Activated naive CD8-positive, alpha-beta T cell treated with anti-CD3 and anti-CD28 coated beads, Interleukin-2, amount 50 U/mL, for 24 hours (primary cell): ENCODE measurements around the gene CCL19.
"Not testable (repeated sequence)": the region's sequence is repeated elsewhere in the genome, so short reads cannot be mapped to it uniquely, and the experiment has no call there.

Source experiments
- ATAC-seq: fragments of 150-1000 bp; cut with Tn5 transposase; one replicate; pipeline ENCODE4 v1.10.0; 2021
- DNase-seq: peaks from one replicate; pipeline ENCODE4 v3.0.0; 2021
- H3K27ac Mint-ChIP-seq: one replicate; pipeline ENCODE4 v1.8.0; 2021; ENCODE audit warnings: mild to moderate bottlenecking, mixed read lengths
- H3K27me3 Mint-ChIP-seq: one replicate; pipeline ENCODE4 v1.8.0; 2021; ENCODE audit warnings: mixed read lengths
- H3K36me3 Mint-ChIP-seq: one replicate; pipeline ENCODE4 v1.8.0; 2021; ENCODE audit warnings: low read depth, mixed read lengths
- H3K4me1 Mint-ChIP-seq: one replicate; pipeline ENCODE4 v1.8.0; 2021; ENCODE audit warnings: mixed read lengths
- H3K4me3 Mint-ChIP-seq: one replicate; pipeline ENCODE4 v1.8.0; 2021; ENCODE audit warnings: mild to moderate bottlenecking, moderate library complexity, mixed read lengths
- H3K9me3 Mint-ChIP-seq: one replicate; pipeline ENCODE4 v1.8.0; 2021; ENCODE audit warnings: mixed read lengths

Gene CCL19

DNA sequence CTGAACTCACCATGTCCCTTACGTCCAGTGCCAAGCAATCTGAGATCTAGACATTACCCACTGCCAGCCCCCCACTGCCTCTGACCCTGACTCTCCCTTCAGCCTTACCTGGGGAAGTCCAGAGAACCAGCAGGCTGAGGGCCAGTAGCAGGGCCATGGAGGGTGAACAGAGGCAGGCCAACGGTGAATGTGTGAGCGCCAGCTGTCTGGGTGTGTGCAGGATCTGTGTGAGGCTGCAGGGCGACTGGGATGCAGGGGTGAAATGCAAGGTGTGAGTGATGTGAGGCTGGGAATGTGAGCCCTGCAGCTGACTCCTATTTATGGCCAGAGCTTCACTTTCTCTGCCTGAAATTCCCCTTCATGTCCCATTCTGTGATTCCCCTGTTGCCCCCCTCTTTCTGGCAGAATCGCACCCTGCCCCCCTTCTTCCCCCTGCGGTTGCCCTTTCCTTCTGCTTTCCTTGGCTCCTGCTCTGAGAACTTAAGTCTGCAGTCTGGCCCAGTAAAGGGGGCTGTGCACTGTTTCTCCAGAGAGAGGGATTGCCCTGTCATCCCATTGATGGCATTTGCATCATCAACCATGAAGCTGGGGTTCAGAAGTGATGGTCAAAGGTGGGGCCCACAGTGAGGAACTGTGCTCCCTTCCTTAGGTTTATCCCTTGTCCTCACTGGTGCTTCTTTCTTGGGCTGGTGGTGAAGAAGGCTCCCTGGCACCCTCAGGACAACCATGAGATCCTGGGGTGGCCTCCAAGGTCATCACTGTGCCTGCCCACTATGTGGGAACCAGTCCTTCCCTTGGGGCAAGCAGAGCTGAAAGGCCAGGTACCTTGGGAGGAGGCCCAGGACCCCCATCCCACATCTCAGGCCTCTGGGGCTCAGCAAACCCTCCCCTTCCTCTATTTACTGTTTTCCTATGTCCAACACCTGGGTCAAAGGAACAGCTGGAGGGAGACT, at the start of gene CCL19:
CCL19 (minus strand) TSS at position 294 of the 953 bp plus-strand sequence; CDS start at position 157, 137 bp downstream.
- no peaks in the 10 kb centered on the region for H3K36me3 Mint-ChIP-seq
- DNase-seq, result no peak
- H3K27ac Mint-ChIP-seq, result no peak within 1 kb of the TSS
- H3K4me1 Mint-ChIP-seq, result no peaks in the 10 kb centered on the region
- H3K27me3 Mint-ChIP-seq, result no peaks in the 10 kb centered on the region
- H3K9me3 Mint-ChIP-seq, result no peaks in the 10 kb centered on the region
- no peak for ATAC-seq
- H3K4me3 Mint-ChIP-seq, result no peak within 1 kb of the TSS

GRCh38 chr9:34740176-34740575, 49.1 kb upstream of the CCL19 start:
- H3K27me3 Mint-ChIP-seq, result peaks cover 18% of the 10 kb centered on the region
- H3K4me3 Mint-ChIP-seq, H3K36me3 Mint-ChIP-seq, H3K4me1 Mint-ChIP-seq, H3K27ac Mint-ChIP-seq, ATAC-seq, H3K9me3 Mint-ChIP-seq, DNase-seq: not testable (repeated sequence)

GRCh38 chr9:34737677-34738260, 46.7 kb upstream of the CCL19 start:
- H3K27me3 Mint-ChIP-seq, result peaks cover 13% of the 10 kb centered on the region
- H3K4me3 Mint-ChIP-seq, result no peak overlapping the region
- no peak for DNase-seq
- no peak for ATAC-seq
- no peaks in the 10 kb centered on the region for H3K36me3 Mint-ChIP-seq
- no peaks in the 10 kb centered on the region for H3K9me3 Mint-ChIP-seq
- H3K4me1 Mint-ChIP-seq, result no peaks in the 10 kb centered on the region
- no peak overlapping the region for H3K27ac Mint-ChIP-seq

- H3K36me3 Mint-ChIP-seq, result no peaks in the 10 kb centered on the region
- ATAC-seq (no peak), DNase-seq (no peak)
- H3K4me3 Mint-ChIP-seq, result no peak overlapping the region
- no peaks in the 10 kb centered on the region for H3K9me3 Mint-ChIP-seq
- H3K27me3 Mint-ChIP-seq, result peaks cover 12% of the 10 kb centered on the region
- no peaks in the 10 kb centered on the region for H3K4me1 Mint-ChIP-seq
- H3K27ac Mint-ChIP-seq, result no peak overlapping the region
Measured at GRCh38 chr9:34734720-34735119, 43.6 kb upstream of the CCL19 start.

DNA sequence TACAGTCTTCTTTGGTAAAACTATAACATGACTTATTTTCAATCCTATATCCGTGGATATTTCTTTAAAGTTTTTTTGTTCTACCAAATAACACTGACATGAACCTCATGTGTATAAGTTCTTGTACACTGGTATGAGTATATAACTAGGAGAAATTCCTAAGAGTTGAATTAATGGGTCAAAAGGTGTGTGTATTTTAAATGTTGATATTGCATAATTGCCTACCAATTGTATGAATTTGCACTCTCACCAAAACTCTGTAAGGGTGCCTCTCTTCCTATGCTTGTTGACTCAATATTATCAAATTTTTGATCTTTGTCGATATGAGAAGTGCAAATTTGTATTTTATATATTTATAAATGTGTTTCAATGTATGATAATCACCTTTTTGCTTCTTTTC, 41.8 kb upstream of the CCL19 start:
- H3K27me3 Mint-ChIP-seq, result peaks cover 4% of the 10 kb centered on the region
- no peaks in the 10 kb centered on the region for H3K36me3 Mint-ChIP-seq
- H3K27ac Mint-ChIP-seq, result no peak overlapping the region
- no peak for DNase-seq
- no peaks in the 10 kb centered on the region for H3K9me3 Mint-ChIP-seq
- no peak for ATAC-seq
- no peaks in the 10 kb centered on the region for H3K4me1 Mint-ChIP-seq
- H3K4me3 Mint-ChIP-seq, result no peak overlapping the region

- H3K9me3 Mint-ChIP-seq, result no peaks in the 10 kb centered on the region
- H3K4me3 Mint-ChIP-seq, result no peak overlapping the region
- H3K36me3 Mint-ChIP-seq, result no peaks in the 10 kb centered on the region
- H3K4me1 Mint-ChIP-seq, result no peaks in the 10 kb centered on the region
- H3K27ac Mint-ChIP-seq, result no peak overlapping the region
- DNase-seq (no peak), ATAC-seq (no peak)
- peaks cover 3% of the 10 kb centered on the region for H3K27me3 Mint-ChIP-seq
Measured at GRCh38 chr9:34732478-34732877, 41.4 kb upstream of the CCL19 start.

- Mint-ChIP-seq H3K27ac (no peak overlapping the region), H3K9me3 (no peaks in the 10 kb centered on the region), H3K4me1 (no peaks in the 10 kb centered on the region), H3K27me3 (no peaks in the 10 kb centered on the region), H3K4me3 (no peak overlapping the region), H3K36me3 (no peaks in the 10 kb centered on the region)
- ATAC-seq (no peak), DNase-seq (no peak)
Measured at GRCh38 chr9:34723141-34723540, 32.1 kb upstream of the CCL19 start.

DNA sequence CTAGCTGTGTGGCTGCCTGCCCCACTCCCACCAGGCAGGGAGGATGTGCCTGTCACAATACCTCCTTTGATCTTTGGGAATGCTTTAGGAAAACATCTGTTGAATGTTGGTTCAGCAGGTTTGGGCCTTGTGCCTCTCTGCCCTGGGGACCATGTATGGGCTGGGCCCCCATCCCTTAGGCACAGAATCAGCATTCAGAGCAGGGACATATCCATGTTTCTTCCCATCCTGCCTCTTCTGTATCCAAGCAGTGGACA, 28.6 kb upstream of the CCL19 start:
- not testable (repeated sequence) for H3K4me1 Mint-ChIP-seq, ATAC-seq, H3K36me3 Mint-ChIP-seq, H3K27ac Mint-ChIP-seq, H3K27me3 Mint-ChIP-seq, DNase-seq, H3K4me3 Mint-ChIP-seq, H3K9me3 Mint-ChIP-seq

DNA sequence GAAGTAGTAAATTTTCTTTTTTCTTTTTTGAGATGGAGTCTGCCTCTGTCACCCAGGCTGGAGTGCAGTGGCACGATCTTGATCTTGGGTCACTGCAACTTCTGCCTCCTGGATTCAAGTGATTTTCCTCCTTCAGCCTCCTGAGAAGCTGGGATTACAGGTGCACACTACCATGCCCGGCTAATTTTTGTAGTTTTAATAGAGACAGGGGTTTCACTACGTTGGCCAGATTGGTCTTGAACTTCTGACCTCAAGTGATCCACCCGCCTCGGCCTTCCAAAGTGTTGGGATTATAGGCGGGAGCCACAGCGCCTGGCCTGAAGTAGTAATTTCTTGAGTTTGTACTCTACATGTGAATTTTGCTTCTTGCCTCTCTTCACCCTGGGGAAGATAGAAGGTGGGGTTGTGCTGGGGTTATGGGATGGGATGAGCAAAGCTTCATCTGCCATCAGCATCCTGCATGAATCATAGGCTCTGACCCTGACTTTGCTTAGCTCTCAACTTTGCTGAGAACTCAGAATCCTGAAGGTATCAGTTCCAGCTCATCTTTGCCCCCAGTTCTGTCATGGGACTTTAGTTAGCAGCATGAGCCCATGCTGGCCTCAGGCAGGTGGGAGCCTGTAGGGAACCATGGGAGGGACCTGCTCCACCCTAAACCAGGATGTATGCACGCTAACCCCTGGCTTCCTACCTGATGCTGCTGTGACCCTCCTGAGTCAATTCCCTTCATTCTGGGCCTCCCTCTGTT, 28.1 kb upstream of the CCL19 start:
- DNase-seq, result no peak
- no peaks in the 10 kb centered on the region for H3K4me1 Mint-ChIP-seq
- no peaks in the 10 kb centered on the region for H3K36me3 Mint-ChIP-seq
- no peaks in the 10 kb centered on the region for H3K9me3 Mint-ChIP-seq
- no peak overlapping the region for H3K27ac Mint-ChIP-seq
- peaks cover 3% of the 10 kb centered on the region for H3K27me3 Mint-ChIP-seq
- H3K4me3 Mint-ChIP-seq, result no peak overlapping the region
- no peak for ATAC-seq

DNA sequence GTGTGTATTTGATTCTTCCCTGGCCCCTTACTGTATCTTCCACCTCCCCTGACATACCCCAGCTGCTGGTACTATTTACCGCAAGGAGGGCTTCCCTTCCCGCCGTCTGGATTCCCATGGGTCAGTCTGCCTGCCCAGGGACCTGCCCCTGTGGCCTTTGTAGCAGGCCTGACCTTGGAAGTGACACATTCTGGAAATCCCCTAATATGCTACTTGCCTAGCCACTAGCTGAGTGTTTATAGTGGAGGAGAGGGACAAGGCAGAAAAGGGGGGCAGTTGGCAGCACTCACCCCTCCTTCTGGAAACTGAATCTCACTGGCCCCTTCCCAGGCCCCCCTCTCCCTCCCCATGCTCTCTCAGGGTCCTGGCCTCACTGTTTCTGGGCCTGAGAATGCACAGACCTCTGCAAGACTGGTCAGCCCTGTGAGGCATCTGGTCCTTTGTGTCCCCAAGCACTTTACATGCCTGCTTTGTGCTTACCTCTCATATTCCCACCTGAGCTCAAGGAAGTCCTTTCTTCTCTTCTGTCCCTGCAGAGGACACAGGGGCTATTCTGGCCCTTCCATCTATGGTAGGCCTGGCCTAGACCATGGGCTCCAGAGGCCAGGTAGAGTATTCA, 27.0 kb upstream of the CCL19 start:
- DNase-seq (no peak), ATAC-seq (no peak)
- Mint-ChIP-seq H3K27ac (no peak overlapping the region), H3K4me3 (no peak overlapping the region), H3K27me3 (peaks cover 6% of the 10 kb centered on the region), H3K4me1 (no peaks in the 10 kb centered on the region), H3K36me3 (no peaks in the 10 kb centered on the region), H3K9me3 (no peaks in the 10 kb centered on the region)

- no peak for ATAC-seq
- no peak overlapping the region for H3K27ac Mint-ChIP-seq
Measured at GRCh38 chr9:34716711-34717110, 25.6 kb upstream of the CCL19 start.

GRCh38 chr9:34715639-34716215, 24.7 kb upstream of the CCL19 start:
- DNase-seq (no peak), ATAC-seq (no peak)
- peaks cover 10% of the 10 kb centered on the region for H3K27me3 Mint-ChIP-seq
- no peaks in the 10 kb centered on the region for H3K36me3 Mint-ChIP-seq
- H3K4me1 Mint-ChIP-seq, result no peaks in the 10 kb centered on the region
- H3K27ac Mint-ChIP-seq, result no peak overlapping the region
- H3K4me3 Mint-ChIP-seq, result no peak overlapping the region
- H3K9me3 Mint-ChIP-seq, result no peaks in the 10 kb centered on the region

More at GRCh38 chr9:34716711-34717110, 25.6 kb upstream of the CCL19 start:
- Mint-ChIP-seq H3K9me3 (no peaks in the 10 kb centered on the region), H3K4me1 (no peaks in the 10 kb centered on the region), H3K36me3 (no peaks in the 10 kb centered on the region), H3K4me3 (no peak overlapping the region), H3K27me3 (peaks cover 9% of the 10 kb centered on the region)
- DNase-seq, result no peak

GRCh38 chr9:34714007-34714406, 22.9 kb upstream of the CCL19 start:
- Mint-ChIP-seq H3K27ac (no peak overlapping the region), H3K27me3 (peaks cover 10% of the 10 kb centered on the region), H3K4me1 (no peaks in the 10 kb centered on the region)

GRCh38 chr9:34712140-34712539, 21.1 kb upstream of the CCL19 start:
- ATAC-seq, result no peak
- Mint-ChIP-seq H3K27me3 (peaks cover 10% of the 10 kb centered on the region), H3K36me3 (no peaks in the 10 kb centered on the region), H3K27ac (no peak overlapping the region), H3K9me3 (no peaks in the 10 kb centered on the region), H3K4me1 (no peaks in the 10 kb centered on the region), H3K4me3 (no peak overlapping the region)
- DNase-seq, result no peak

More at GRCh38 chr9:34714007-34714406, 22.9 kb upstream of the CCL19 start:
- Mint-ChIP-seq H3K36me3 (no peaks in the 10 kb centered on the region), H3K9me3 (no peaks in the 10 kb centered on the region), H3K4me3 (no peak overlapping the region)
- ATAC-seq (no peak), DNase-seq (no peak)
